Testis (tissue), 2 donors: ENCODE data around the gene PTGS1.

Experiments
- CTCF ChIP-seq, 3 experiments: fragments of 450-650 bp in 2 of 3; fragments of 200-600 bp in 1 of 3; sonication (generic) in 1 of 3; IDR thresholded peaks; one replicate each; pipeline ENCODE4 v1.5.1; 2016 to 2019; ENCODE audit warnings: antibody characterized with exemption in 3 of 3, mild to moderate bottlenecking in 2 of 3, moderate library complexity in 1 of 3
- POLR2A ChIP-seq: fragments of 450-650 bp; IDR thresholded peaks from one replicate; pipeline ENCODE4 v1.6.1; 2017; ENCODE audit warnings: antibody characterized with exemption, mild to moderate bottlenecking, moderate library complexity

GRCh38 chr9:122360891-122361290 lies 9.9 kb upstream of the PTGS1 start:
- TF ChIP-seq CTCF (IDR thresholded peaks at IDR 0.05) (no peak), POLR2A (no peak)
